ENCODE data around the gene PPY. TPM values are rescaled to one million over a fixed set of nuclear protein-coding genes. Genes with fewer than 3 reads are reported as not detected.

PPY gene
- total RNA-seq, 1 experiment from 2014 or later, result not detected

GRCh38 chr17:43932923-43933322, 9.4 kb downstream of the PPY start:
- Histone ChIP-seq H3K27me3 (ENCODE audit: insufficient read depth, low read length) (no peaks in the 10 kb centered on the region; the same call in 1 of the 2 replicates), H3K9ac (ENCODE audit: extremely low read depth, insufficient read length, low read length) (no peak overlapping the region), H3K4me1 (ENCODE audit: insufficient read depth, low read length) (no peaks in the 10 kb centered on the region), H3K23me2 (ENCODE audit: insufficient read length, low read depth, low read length, poor library complexity, severe bottlenecking) (no peaks in the 10 kb centered on the region), H3K56ac (ENCODE audit: insufficient read length, low read depth, low read length) (no peak overlapping the region), H3K14ac (ENCODE audit: insufficient read depth, low read length) (no peak overlapping the region), H2BK15ac (ENCODE audit: low read depth, low read length) (no peak overlapping the region), H3K9me3 (ENCODE audit: control insufficient read depth, low read depth, low read length) (no peaks in the 10 kb centered on the region), H3K27ac (ENCODE audit: insufficient read length, low read depth, low read length) (no peak overlapping the region), H4K91ac (ENCODE audit: insufficient read length, low read depth, low read length) (no peak overlapping the region), H3K4me2 (ENCODE audit: insufficient read depth, insufficient read length, low read length) (no peak overlapping the region), H4K8ac (replicated peaks; ENCODE audit: insufficient read length, low read depth, low read length) (no peak overlapping the region), H4K5ac (ENCODE audit: insufficient read length, low read depth, low read length) (no peak overlapping the region), H4K20me1 (ENCODE audit: control insufficient read depth, insufficient read depth, insufficient read length) (no peaks in the 10 kb centered on the region), H3T11ph (ENCODE audit: low read length) (no peak overlapping the region), H3K79me1 (ENCODE audit: insufficient read depth, low read depth, low read length, poor library complexity, severe bottlenecking) (no peaks in the 10 kb centered on the region), H2BK12ac (ENCODE audit: insufficient read length, low read depth, low read length) (no peak overlapping the region), H3K79me2 (ENCODE audit: insufficient read depth, low read length) (no peaks in the 10 kb centered on the region), H2BK20ac (ENCODE audit: low read depth, low read length, poor library complexity, severe bottlenecking) (no peak overlapping the region), H3K4ac (ENCODE audit: low read depth, low read length) (no peak overlapping the region), H3K18ac (ENCODE audit: insufficient read length, low read depth, low read length) (no peak overlapping the region), H2BK5ac (ENCODE audit: insufficient read length, low read length) (no peak overlapping the region), H2BK120ac (ENCODE audit: low read depth, low read length, poor library complexity, severe bottlenecking) (no peak overlapping the region), H2AFZ (ENCODE audit: low read length) (no peak overlapping the region), H2AK5ac (ENCODE audit: insufficient read length, low read length) (no peak overlapping the region), H3K23ac (ENCODE audit: insufficient read length, low read depth, low read length) (no peak overlapping the region)
- H3K27me3 Mint-ChIP-seq (ENCODE audit: low read depth), result peaks cover 45% of the 10 kb centered on the region
- H3K9me3 Mint-ChIP-seq, result no peaks in the 10 kb centered on the region
- H3K4me1 Mint-ChIP-seq, result peaks cover 2 to 10% of the 10 kb centered on the region in 2 experiments
- H3K4me3 Mint-ChIP-seq, result no peak overlapping the region
- H3K36me3 Mint-ChIP-seq (ENCODE audit: insufficient read depth in 1 of 3, low read depth in 3 of 3), result no peaks in the 10 kb centered on the region
- WGBS (ENCODE audit: extremely low coverage, insufficient read length, low lambda C conversion rate), result no CpG with 5 or more reads among the region's 4 CpGs
- TF ChIP-seq CTCF (conservative IDR thresholded peaks at IDR 0.05), result no peak
- no peak for DNase-seq
- 0 out of 7 replicates have a peak overlapping the region, but pooled peaks of 1 of the 3 experiments have one; percentile 21 for H3K27ac Mint-ChIP-seq

Data from H9 (cell line).